VCaP (cell line): ENCODE results near the gene HSF2BP.
"Not testable (repeated sequence)": the region's sequence is repeated elsewhere in the genome, so short reads cannot be mapped to it uniquely, and the experiment has no call there.

Experiments
- H3K27ac ChIP-seq: fragments of 450-650 bp; 2 replicates; pipeline ENCODE4 v1.5.1; 2017
- TF ChIP-seq, protein P1 (sequence below): fragments of 450-650 bp; conservative IDR thresholded peaks from 2 replicates; pipeline ENCODE4 v1.5.1; 2017; ENCODE audit warnings: mild to moderate bottlenecking, moderate library complexity

The HSF2BP gene

DNA sequence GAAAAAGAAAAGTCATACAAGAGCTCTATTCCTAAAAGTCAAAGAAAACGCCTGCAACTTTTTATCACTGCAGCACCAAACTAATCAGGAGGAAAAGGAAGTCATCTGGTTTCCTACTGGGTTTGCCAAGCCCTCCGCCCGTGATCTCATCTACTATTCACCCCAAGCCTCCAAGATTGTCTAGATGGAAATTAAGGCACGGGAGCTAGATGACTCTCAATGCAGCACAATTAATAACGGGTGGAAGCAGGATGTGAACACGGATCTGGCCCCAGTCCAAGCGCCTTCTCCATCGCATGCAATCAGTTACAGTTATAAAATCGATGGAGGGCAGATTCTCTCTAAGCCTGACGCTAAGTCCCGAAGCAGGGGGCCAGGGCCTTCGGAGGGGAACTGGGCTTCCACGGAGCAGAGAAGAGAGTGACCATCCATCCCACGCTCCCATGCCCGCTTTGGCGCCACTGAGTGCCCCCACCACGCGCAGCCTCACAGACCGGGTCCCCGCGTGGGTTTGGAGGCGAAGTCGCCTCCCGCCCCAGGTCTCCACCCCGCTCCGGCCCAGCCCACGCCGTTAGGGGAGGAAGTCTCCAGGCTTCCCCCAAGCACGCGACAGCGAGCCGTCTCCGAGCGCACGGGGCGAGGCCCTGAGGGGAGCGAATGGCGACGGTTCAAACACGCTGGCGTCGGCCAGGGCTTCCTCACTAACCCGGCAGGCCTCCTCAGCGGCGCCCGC, 1.8 kb downstream of the HSF2BP start:
- TF ChIP-seq, protein P1, sequence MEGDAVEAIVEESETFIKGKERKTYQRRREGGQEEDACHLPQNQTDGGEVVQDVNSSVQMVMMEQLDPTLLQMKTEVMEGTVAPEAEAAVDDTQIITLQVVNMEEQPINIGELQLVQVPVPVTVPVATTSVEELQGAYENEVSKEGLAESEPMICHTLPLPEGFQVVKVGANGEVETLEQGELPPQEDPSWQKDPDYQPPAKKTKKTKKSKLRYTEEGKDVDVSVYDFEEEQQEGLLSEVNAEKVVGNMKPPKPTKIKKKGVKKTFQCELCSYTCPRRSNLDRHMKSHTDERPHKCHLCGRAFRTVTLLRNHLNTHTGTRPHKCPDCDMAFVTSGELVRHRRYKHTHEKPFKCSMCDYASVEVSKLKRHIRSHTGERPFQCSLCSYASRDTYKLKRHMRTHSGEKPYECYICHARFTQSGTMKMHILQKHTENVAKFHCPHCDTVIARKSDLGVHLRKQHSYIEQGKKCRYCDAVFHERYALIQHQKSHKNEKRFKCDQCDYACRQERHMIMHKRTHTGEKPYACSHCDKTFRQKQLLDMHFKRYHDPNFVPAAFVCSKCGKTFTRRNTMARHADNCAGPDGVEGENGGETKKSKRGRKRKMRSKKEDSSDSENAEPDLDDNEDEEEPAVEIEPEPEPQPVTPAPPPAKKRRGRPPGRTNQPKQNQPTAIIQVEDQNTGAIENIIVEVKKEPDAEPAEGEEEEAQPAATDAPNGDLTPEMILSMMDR, result no peak
- no peak overlapping the region for H3K27ac ChIP-seq

DNA sequence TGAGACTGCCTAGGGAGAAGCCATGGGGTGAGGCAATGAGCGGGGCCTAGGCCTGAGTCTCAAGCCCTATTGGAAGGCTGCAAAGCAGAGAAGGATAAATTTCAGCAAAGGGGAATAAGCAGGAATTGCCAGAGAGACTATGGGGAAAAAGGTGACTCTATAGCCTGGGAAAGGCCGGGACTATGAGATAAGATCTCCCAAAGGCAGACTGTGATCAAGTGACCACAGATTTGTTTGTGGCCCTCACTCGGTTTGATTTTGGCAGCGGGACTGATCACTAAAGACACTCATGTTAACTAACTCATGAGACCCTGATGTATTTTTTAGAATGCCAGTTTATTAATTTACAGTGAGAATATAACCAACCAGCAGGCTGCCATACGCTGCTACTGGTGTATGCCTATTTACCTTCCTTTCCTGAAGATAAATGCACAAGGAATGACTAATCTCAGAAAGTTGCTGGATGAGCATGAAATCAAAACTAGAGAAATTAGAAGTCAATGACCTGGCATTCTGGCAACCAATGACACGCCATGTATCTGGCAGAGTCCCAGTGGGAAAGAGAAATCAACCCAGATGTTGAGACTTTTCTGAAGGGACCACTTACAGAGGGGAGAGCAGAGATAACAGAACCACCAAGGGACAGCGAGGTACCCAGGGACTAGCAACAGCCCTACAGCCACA, 4.3 kb downstream of the HSF2BP start:
- H3K27ac ChIP-seq, result no peak overlapping the region
- TF ChIP-seq, protein P1, result no peak

DNA sequence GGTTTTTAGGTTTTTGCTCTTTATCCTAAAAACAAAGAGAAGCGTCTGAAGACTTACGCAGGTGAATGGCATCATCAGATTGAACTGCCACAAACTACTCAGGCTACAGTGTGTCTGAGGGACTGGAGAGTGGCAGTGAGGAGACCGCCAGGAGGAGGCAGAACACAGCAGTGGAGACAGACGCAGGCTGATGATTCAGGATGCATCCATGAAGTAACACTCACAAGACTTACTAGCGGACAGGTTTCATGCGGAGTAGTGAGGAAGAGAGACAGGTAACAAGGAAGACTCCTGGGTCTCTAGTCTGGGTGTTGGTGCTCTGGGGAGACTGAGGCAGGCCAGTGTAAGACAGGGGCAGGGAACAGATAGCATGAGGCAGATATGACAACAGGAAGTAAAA, 5.7 kb downstream of the HSF2BP start:
- TF ChIP-seq, protein P1, result no peak
- no peak overlapping the region for H3K27ac ChIP-seq

DNA sequence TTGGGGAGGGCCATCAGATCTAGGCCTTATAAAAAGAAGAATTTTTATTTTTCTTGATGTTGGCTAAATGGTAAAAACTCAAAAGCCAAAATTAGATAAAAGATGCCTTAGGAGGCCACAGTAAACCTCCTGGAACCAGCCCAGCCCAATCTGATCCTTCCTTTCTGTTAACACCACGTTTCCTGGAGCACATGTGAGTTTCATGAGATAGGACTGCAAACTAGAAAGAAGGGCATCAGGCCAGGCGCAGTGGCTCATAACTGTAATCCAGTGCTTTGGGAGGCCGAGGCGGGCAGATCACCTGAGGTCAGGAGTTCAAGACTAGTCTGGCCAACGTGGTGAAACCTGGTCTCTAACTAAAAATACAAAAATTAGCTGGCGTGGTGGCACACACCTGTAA, 6.7 kb downstream of the HSF2BP start:
- TF ChIP-seq, protein P1, result no peak
- H3K27ac ChIP-seq, result no peak overlapping the region

DNA sequence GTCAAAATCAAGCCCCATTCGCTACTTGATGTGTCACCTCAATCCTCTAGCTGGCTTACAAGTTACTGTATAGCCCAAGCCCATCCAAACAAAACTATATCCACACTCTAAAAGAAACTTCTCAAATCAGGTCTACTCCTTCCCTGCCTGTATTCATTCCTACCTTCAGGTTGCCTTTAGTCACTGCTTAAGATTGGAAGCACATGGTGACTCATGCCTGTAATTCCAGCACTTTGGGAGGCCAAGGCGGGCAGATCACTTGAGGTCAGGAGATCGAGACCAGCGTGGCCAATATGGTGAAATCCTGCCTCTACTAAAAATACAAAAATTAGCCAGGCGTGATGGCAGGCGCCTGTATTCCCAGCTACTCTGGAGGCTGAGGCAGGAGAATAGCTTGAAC, 7.4 kb downstream of the HSF2BP start:
- not testable (repeated sequence) for H3K27ac ChIP-seq

DNA sequence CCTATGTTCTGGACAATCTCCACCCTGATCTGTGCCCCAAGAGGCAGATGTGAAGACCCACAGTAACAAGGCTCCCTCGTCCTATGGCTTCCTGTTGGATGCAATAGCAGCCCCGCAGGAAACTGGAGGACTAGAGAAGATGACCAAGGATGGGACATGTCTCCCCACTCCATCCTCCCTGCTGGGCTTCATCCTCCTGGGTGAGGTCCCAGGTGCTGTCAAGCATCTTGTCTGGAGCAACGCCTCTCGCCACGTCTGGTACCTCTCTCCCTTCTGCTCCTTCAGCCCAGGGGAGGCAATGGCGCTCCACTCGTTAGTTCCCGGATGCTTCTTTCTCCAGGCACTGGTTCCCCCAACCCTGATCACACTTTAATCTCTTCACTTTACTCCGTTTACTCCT, 11.1 kb downstream of the HSF2BP start:
- no peak overlapping the region for H3K27ac ChIP-seq
- TF ChIP-seq, protein P1, result no peak

DNA sequence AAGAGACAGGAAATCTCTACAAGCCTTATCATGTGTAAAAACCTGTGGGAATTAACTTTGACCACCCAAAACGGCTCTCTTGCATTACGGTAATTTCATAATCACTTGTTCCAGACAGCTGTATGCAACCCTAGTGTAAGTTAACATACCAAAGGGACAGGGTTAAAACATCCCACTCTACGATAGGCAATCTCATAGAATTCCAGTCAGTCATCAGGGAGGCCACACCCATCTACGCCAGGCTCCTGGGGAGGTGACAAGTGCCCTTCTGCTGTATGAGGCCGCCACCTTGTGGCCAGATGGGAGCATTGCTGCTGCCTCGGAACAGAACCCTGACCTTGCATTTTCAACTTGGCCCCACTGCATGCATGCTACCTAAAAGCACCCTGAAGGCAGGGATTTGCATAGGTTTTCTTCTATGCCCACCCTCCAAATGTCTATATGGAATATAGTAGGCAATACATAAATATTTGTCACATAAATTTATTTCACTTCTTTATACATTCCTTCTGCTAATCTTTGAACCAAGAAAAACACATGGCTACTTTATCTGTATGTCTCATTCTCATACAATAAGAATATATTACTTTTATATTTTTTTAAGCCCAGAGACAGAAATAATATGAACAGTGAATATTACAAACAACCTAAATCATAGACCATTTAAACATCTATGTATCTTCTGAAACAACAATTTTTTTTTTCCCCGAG, 12.6 kb downstream of the HSF2BP start:
- no peak overlapping the region for H3K27ac ChIP-seq
- TF ChIP-seq, protein P1, result peak; percentile 100
